ACC112 (cell line): Measurements from ENCODE around the gene FAM90A1.
"Not testable (repeated sequence)": the region's sequence is repeated elsewhere in the genome, so short reads cannot be mapped to it uniquely, and the experiment has no call there.

ENCODE experiments used
- H2AFZ ChIP-seq: fragments of 200-600 bp; sonication (generic); one replicate; pipeline ENCODE4 v1.6.0; 2017; ENCODE audit warnings: antibody characterized with exemption, low read length; ENCODE audit not compliant: unreplicated experiment
- H3K27ac ChIP-seq: fragments of 200-600 bp; sonication (generic); 2 replicates; pipeline ENCODE4 v1.5.1; 2014; ENCODE audit warnings: low read depth, mild to moderate bottlenecking, antibody characterized with exemption, low read length, moderate library complexity
- H3K27me3 ChIP-seq: fragments of 200-600 bp; sonication (generic); 2 replicates; pipeline ENCODE4 v1.6.1; 2014; ENCODE audit warnings: mild to moderate bottlenecking, antibody characterized with exemption, low read length, moderate library complexity, mixed read lengths; ENCODE audit not compliant: insufficient read depth
- H3K36me3 ChIP-seq: fragments of 200-600 bp; sonication (generic); 2 replicates; pipeline ENCODE4 v1.6.1; 2016; ENCODE audit warnings: mild to moderate bottlenecking, antibody characterized with exemption, low read length, moderate library complexity, mixed read lengths; ENCODE audit not compliant: insufficient read depth
- H3K4me1 ChIP-seq: fragments of 200-600 bp; sonication (generic); one replicate; pipeline ENCODE4 v1.6.1; 2016; ENCODE audit warnings: low read length, mixed read lengths; ENCODE audit not compliant: insufficient read depth, unreplicated experiment, control insufficient read depth
- H3K4me3 ChIP-seq: fragments of 200-600 bp; sonication (generic); 2 replicates; pipeline ENCODE4 v1.5.1; 2014; ENCODE audit warnings: mild to moderate bottlenecking, low read depth, low read length
- H3K79me2 ChIP-seq: fragments of 200-600 bp; sonication (generic); one replicate; pipeline ENCODE4 v1.6.0; 2016; ENCODE audit warnings: low read length; ENCODE audit not compliant: control insufficient read depth, unreplicated experiment, insufficient read depth

The FAM90A1 gene

GRCh38 chr12:8231666-8232608 lies 4.5 kb upstream of the FAM90A1 start:
- H3K4me3 ChIP-seq, H3K79me2 ChIP-seq, H2AFZ ChIP-seq, H3K4me1 ChIP-seq, H3K36me3 ChIP-seq, H3K27ac ChIP-seq, H3K27me3 ChIP-seq: not testable (repeated sequence)

- not testable (repeated sequence) for H3K79me2 ChIP-seq, H3K4me3 ChIP-seq, H2AFZ ChIP-seq, H3K36me3 ChIP-seq, H3K4me1 ChIP-seq, H3K27me3 ChIP-seq, H3K27ac ChIP-seq
Observed at GRCh38 chr12:8231049-8231448, 3.6 kb upstream of the FAM90A1 start.

GRCh38 chr12:8229486-8229885 lies 2.1 kb upstream of the FAM90A1 start:
- not testable (repeated sequence) for H3K4me1 ChIP-seq, H3K36me3 ChIP-seq, H2AFZ ChIP-seq, H3K27me3 ChIP-seq, H3K27ac ChIP-seq, H3K79me2 ChIP-seq, H3K4me3 ChIP-seq

- not testable (repeated sequence) for H3K4me1 ChIP-seq, H2AFZ ChIP-seq, H3K36me3 ChIP-seq, H3K79me2 ChIP-seq, H3K27me3 ChIP-seq, H3K4me3 ChIP-seq, H3K27ac ChIP-seq
Observed at GRCh38 chr12:8228607-8229006, 1.2 kb upstream of the FAM90A1 start.

- not testable (repeated sequence) for H3K27ac ChIP-seq, H3K36me3 ChIP-seq, H3K4me1 ChIP-seq, H3K27me3 ChIP-seq, H3K79me2 ChIP-seq, H2AFZ ChIP-seq
- H3K4me3 ChIP-seq = peak overlapping the region; percentile 63
Observed at GRCh38 chr12:8227732-8228077, 287 bp upstream of the FAM90A1 start.

GRCh38 chr12:8226355-8226754 lies 1.1 kb downstream of the FAM90A1 start:
- Histone ChIP-seq H3K79me2 (no peaks in the 10 kb centered on the region), H3K27ac (no peak overlapping the region), H3K4me1 (no peaks in the 10 kb centered on the region), H3K36me3 (no peaks in the 10 kb centered on the region), H2AFZ (no peak overlapping the region), H3K27me3 (no peaks in the 10 kb centered on the region), H3K4me3 (no peak overlapping the region)

- not testable (repeated sequence) for H3K4me1 ChIP-seq, H3K4me3 ChIP-seq, H3K79me2 ChIP-seq, H2AFZ ChIP-seq, H3K27ac ChIP-seq, H3K27me3 ChIP-seq, H3K36me3 ChIP-seq
Observed at GRCh38 chr12:8224782-8225181, 2.6 kb downstream of the FAM90A1 start.

GRCh38 chr12:8223646-8224045 lies 3.8 kb downstream of the FAM90A1 start:
- not testable (repeated sequence) for H3K79me2 ChIP-seq, H3K27me3 ChIP-seq, H2AFZ ChIP-seq, H3K4me3 ChIP-seq, H3K4me1 ChIP-seq, H3K36me3 ChIP-seq, H3K27ac ChIP-seq

GRCh38 chr12:8222303-8222702 lies 5.1 kb downstream of the FAM90A1 start:
- not testable (repeated sequence) for H3K79me2 ChIP-seq, H3K36me3 ChIP-seq, H3K4me1 ChIP-seq, H2AFZ ChIP-seq, H3K27me3 ChIP-seq, H3K27ac ChIP-seq, H3K4me3 ChIP-seq

- H2AFZ ChIP-seq, H3K36me3 ChIP-seq, H3K27me3 ChIP-seq, H3K79me2 ChIP-seq, H3K4me1 ChIP-seq, H3K4me3 ChIP-seq, H3K27ac ChIP-seq: not testable (repeated sequence)
Observed at GRCh38 chr12:8221844-8222243, 5.6 kb downstream of the FAM90A1 start.

GRCh38 chr12:8221375-8221774 lies 6.0 kb downstream of the FAM90A1 start:
- not testable (repeated sequence) for H3K4me1 ChIP-seq, H3K27me3 ChIP-seq, H3K36me3 ChIP-seq, H3K79me2 ChIP-seq, H3K27ac ChIP-seq, H3K4me3 ChIP-seq, H2AFZ ChIP-seq
